Upper lobe of left lung (tissue), 4 donors: Measurements from ENCODE around the gene BCL7A.

ENCODE experiments used
- EP300 ChIP-seq, 4 donors: sonication (generic); formaldehyde crosslinking; IDR thresholded peaks; one replicate each; pipeline ENCODE4 v1.5.1; 2017; ENCODE audit warnings: antibody characterized with exemption in 4 of 4, control low read depth in 2 of 4
- POLR2A ChIP-seq, 4 donors: fragments of 450-650 bp; IDR thresholded peaks; one replicate each; pipeline ENCODE4 v1.5.1; 2016 to 2017; ENCODE audit warnings: antibody characterized with exemption in 4 of 4, mild to moderate bottlenecking in 2 of 4
- POLR2AphosphoS5 ChIP-seq, 2 donors: sonication (generic); formaldehyde crosslinking; IDR thresholded peaks; one replicate each; pipeline ENCODE4 v1.5.1; 2017; ENCODE audit warnings: antibody characterized with exemption in 2 of 2
- TF ChIP-seq, protein P1 (sequence below), 6 experiments: fragments of 450-650 bp in 4 of 6; fragments of 200-600 bp in 2 of 6; sonication (generic) in 2 of 6; IDR thresholded peaks; one replicate each; pipeline ENCODE4 v1.5.1; 2016 to 2019; ENCODE audit warnings: antibody characterized with exemption in 6 of 6

- TF ChIP-seq, protein P1, sequence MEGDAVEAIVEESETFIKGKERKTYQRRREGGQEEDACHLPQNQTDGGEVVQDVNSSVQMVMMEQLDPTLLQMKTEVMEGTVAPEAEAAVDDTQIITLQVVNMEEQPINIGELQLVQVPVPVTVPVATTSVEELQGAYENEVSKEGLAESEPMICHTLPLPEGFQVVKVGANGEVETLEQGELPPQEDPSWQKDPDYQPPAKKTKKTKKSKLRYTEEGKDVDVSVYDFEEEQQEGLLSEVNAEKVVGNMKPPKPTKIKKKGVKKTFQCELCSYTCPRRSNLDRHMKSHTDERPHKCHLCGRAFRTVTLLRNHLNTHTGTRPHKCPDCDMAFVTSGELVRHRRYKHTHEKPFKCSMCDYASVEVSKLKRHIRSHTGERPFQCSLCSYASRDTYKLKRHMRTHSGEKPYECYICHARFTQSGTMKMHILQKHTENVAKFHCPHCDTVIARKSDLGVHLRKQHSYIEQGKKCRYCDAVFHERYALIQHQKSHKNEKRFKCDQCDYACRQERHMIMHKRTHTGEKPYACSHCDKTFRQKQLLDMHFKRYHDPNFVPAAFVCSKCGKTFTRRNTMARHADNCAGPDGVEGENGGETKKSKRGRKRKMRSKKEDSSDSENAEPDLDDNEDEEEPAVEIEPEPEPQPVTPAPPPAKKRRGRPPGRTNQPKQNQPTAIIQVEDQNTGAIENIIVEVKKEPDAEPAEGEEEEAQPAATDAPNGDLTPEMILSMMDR (IDR thresholded peaks at IDR 0.05) = no peak
- no peak for TF ChIP-seq POLR2AphosphoS5 (IDR thresholded peaks at IDR 0.05)
- TF ChIP-seq POLR2A (IDR thresholded peaks at IDR 0.05) = no peak
- TF ChIP-seq EP300 (IDR thresholded peaks at IDR 0.05) = no peak
These were observed 2.7 kb upstream of the BCL7A start for GRCh38 chr12:122018937-122019336.
